SK-N-SH treated with all-trans-retinoic acid at 6 μM for 48 hours (cell line): ENCODE measurements around the gene SLC39A5.

Experiments
- BACH2 ChIP-seq: fragments of 250-450 bp; sonication (Bioruptor Pico); IDR thresholded peaks from 2 replicates; pipeline ENCODE4 v1.9.0; 2021; ENCODE audit warnings: mild to moderate bottlenecking, borderline replicate concordance
- ISL1 ChIP-seq: fragments of 250-450 bp; sonication (Bioruptor Pico); IDR thresholded peaks from 2 replicates; pipeline ENCODE4 v2.1.2; 2022; ENCODE audit warnings: mild to moderate bottlenecking, moderate library complexity
- TF ChIP-seq, protein P1 (sequence below): fragments of 250-450 bp; sonication (Bioruptor Pico); IDR thresholded peaks from 2 replicates; pipeline ENCODE4 v1.8.0; 2020; ENCODE audit warnings: mild to moderate bottlenecking, moderate library complexity, borderline replicate concordance

DNA sequence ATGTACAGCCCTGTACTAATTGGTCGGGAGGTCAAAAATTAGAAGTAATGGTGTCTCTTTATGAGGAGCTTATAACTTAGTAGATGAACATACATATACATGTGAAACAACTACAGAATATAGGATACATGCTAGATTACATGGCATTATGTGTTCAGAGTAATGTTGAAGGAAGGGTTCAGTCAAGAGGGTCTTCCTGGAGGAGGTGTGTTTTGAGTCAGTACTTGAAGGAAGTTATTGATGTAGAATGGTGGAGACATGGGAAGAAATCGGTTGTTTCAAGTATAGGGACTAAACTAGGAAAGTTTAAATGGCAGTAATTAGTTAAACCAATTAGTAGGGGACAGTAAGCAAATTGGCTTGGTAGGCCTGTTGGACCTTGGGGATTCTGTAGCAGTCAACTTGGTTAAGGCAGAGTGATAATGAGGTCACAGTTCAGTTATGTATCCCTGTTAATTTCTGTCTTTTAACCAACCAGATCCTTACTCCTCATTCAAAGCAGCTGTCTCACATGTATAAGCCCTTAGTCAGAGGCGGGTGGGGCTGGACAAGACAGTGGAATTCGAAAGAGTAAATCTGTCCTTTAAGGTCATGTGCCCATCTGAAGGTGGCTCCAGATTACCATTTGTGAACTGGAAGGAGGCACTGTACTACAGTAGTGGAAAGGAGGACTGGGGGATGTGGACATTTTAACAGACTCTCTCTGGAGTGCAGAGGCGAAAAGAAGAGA is 31.8 kb downstream of the SLC39A5 start:
- TF ChIP-seq BACH2 (CRISPR knock-in tag) (no peak), ISL1 (CRISPR knock-in tag) (no peak)
- TF ChIP-seq, protein P1, sequence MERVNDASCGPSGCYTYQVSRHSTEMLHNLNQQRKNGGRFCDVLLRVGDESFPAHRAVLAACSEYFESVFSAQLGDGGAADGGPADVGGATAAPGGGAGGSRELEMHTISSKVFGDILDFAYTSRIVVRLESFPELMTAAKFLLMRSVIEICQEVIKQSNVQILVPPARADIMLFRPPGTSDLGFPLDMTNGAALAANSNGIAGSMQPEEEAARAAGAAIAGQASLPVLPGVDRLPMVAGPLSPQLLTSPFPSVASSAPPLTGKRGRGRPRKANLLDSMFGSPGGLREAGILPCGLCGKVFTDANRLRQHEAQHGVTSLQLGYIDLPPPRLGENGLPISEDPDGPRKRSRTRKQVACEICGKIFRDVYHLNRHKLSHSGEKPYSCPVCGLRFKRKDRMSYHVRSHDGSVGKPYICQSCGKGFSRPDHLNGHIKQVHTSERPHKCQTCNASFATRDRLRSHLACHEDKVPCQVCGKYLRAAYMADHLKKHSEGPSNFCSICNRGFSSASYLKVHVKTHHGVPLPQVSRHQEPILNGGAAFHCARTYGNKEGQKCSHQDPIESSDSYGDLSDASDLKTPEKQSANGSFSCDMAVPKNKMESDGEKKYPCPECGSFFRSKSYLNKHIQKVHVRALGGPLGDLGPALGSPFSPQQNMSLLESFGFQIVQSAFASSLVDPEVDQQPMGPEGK: no peak
